ENCODE data around the gene MIA3.
"Not testable (repeated sequence)": the region's sequence is repeated elsewhere in the genome, so short reads cannot be mapped to it uniquely, and the experiment has no call there.

The MIA3 gene

GRCh38 chr1:222618001-222618879 is at the start of gene MIA3:
MIA3 (plus strand) TSS chr1:222618097; CDS start chr1:222618111, 14 bp downstream.
- DNase-seq (ENCODE audit: low read depth) = peak; percentile 74

GRCh38 chr1:222570837-222571236 is 47.1 kb upstream of the MIA3 start:
- no peak for DNase-seq (ENCODE audit: low read depth)

GRCh38 chr1:222579316-222579715 is 38.6 kb upstream of the MIA3 start:
- DNase-seq (ENCODE audit: low read depth) = no peak

GRCh38 chr1:222582099-222582774 is 35.7 kb upstream of the MIA3 start:
- no peak for DNase-seq (ENCODE audit: low read depth)

GRCh38 chr1:222583079-222583478 is 34.8 kb upstream of the MIA3 start:
- no peak for DNase-seq (ENCODE audit: low read depth)

- no peak for DNase-seq (ENCODE audit: low read depth)
Observed at GRCh38 chr1:222586842-222587241, 31.1 kb upstream of the MIA3 start.

GRCh38 chr1:222588135-222588534 is 29.8 kb upstream of the MIA3 start:
- no peak for DNase-seq (ENCODE audit: low read depth)

GRCh38 chr1:222589462-222590302 is 28.2 kb upstream of the MIA3 start, which contains the start of gene TAF1A:
TAF1A (minus strand) TSS chr1:222589933.
- DNase-seq (ENCODE audit: low read depth) = peak; percentile 75

- DNase-seq (ENCODE audit: low read depth) = no peak
Observed at GRCh38 chr1:222592171-222592570, 25.7 kb upstream of the MIA3 start.

- no peak for DNase-seq (ENCODE audit: low read depth)
Observed at GRCh38 chr1:222594789-222595188, 23.1 kb upstream of the MIA3 start.

- no peak for DNase-seq (ENCODE audit: low read depth)
Observed at GRCh38 chr1:222596696-222597095, 21.2 kb upstream of the MIA3 start.

GRCh38 chr1:222600281-222600680 is 17.6 kb upstream of the MIA3 start:
- no peak for DNase-seq (ENCODE audit: low read depth)

GRCh38 chr1:222601257-222601656 is 16.6 kb upstream of the MIA3 start:
- DNase-seq (ENCODE audit: low read depth) = no peak

- no peak for DNase-seq (ENCODE audit: low read depth)
Observed at GRCh38 chr1:222606757-222607156, 11.1 kb upstream of the MIA3 start.

GRCh38 chr1:222609111-222609510 is 8.8 kb upstream of the MIA3 start:
- not testable (repeated sequence) for DNase-seq (ENCODE audit: low read depth)

GRCh38 chr1:222610728-222611127 is 7.2 kb upstream of the MIA3 start:
- no peak for DNase-seq (ENCODE audit: low read depth)

- DNase-seq (ENCODE audit: low read depth) = no peak
Observed at GRCh38 chr1:222613627-222614026, 4.3 kb upstream of the MIA3 start.

- DNase-seq (ENCODE audit: low read depth) = no peak
Observed at GRCh38 chr1:222616525-222616924, 1.4 kb upstream of the MIA3 start.

- peak; percentile 83 for DNase-seq (ENCODE audit: low read depth)
Observed at GRCh38 chr1:222617367-222617951, 438 bp upstream of the MIA3 start.

GRCh38 chr1:222618880-222619596 is 1.1 kb downstream of the MIA3 start:
- DNase-seq (ENCODE audit: low read depth) = no peak

- no peak for DNase-seq (ENCODE audit: low read depth)
Observed at GRCh38 chr1:222620566-222620965, 2.7 kb downstream of the MIA3 start.

Data from activated T-cell treated with anti-CD3 and anti-CD28 coated beads for 1 hour (primary cell).